ENCODE data around the gene TM6SF1.
"Not testable (repeated sequence)": the region's sequence is repeated elsewhere in the genome, so short reads cannot be mapped to it uniquely, and the experiment has no call there.

The TM6SF1 gene

DNA sequence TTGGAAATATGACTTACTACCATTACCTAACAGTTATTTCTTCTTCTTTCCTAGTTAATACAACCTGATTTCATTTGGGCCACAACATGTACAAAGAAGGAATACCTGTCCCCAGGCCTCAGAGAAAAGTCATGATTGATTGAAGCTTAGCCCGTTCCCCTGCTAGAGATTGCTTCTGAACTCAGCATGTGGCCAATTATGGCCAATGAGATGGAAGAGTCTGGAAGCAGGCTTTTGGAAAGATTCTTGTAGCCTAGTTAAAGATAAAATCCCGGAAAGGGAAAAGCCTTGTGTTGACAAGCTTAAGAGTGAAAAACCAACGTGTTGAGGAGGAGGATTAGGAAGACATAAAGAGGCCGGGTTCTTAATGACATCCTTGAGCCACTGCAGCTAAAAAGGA lies 17.0 kb upstream of the TM6SF1 start:
- no peak for DNase-seq

DNA sequence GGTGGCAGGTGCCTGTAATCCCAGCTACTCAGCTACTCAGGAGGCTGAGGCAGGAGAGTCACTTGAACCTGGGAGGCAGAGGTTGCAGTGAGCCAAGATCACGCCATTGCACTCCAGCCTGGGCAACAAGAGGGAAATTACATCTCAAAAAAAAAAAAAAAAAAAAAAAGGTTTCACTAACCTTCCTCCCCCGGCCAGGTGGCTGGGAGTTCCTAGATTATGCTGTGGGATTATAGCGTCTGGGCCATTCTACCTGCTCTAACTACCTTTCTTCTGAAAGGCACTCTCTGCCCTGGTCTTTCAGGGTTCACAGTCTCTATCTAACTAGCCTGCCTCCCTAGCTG lies 15.5 kb upstream of the TM6SF1 start:
- DNase-seq = not testable (repeated sequence)

DNA sequence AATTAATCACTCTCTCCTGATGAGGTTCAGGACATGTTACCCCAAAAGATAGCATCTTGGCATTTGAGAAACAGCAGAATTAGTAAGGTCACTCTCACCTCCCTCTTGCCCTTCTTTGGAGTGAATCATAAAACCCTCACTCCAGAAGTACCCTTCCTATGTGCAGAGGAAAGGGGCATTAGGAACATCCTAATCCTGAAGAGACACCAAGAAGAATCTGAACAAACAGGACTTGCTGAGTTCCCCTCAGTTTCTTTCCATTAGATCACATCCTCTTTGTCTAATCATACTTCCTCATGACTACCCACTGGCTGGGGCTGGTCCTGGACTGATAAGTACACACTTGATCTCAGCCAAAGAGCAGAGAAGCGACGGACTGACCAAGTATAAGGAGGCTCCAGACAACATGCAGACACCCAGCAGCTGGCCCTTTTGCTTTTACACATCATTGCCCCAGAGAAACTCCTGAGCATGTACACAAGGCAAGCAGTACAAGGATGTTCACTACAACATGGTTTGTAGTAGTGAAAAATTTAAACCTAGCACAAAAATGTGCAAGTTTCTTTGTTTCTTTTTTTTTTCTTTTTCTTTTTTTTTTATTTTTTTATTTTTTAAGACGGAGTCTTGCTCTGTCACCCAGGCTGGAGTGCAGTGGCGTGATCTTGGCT lies 15.0 kb upstream of the TM6SF1 start:
- DNase-seq = peak; percentile 35

DNA sequence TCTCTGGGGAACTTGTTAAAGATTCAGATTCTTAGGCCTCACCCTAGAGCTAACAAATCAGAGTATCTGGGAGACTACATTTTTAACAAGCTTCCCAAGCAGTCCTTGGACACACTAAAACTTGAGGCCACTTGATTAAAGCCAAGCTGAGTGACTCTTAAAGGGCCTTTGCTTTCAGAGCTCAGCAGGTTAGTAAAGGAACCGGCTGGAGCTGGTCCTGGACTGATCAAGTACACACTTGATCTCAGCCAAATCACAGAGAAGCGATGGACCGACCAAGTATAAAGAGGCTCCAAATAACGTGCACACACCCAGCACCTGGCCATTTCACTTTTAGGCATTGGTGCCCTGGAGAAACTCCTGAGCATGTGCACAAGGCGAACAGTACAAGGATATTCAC lies 12.9 kb upstream of the TM6SF1 start:
- DNase-seq = no peak

DNA sequence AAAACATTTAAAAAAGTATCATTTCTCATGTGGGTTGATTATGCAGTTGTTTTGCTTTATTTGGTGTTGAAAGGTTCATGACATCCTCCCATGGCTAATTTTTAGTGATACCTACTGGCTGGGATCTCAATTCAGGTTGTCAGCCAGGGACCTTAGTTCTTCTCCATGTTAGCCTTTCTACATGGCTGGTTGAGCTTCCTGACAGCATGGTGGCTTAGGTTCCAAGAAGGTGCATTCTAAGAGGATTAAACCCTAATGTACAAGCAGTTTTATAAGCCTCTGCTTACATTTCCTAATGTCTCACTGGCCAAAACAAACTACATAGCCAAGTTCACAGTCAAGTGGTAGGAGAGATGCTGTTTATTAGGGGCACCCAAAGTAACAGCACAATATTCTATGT lies 9.4 kb upstream of the TM6SF1 start:
- DNase-seq = no peak

DNA sequence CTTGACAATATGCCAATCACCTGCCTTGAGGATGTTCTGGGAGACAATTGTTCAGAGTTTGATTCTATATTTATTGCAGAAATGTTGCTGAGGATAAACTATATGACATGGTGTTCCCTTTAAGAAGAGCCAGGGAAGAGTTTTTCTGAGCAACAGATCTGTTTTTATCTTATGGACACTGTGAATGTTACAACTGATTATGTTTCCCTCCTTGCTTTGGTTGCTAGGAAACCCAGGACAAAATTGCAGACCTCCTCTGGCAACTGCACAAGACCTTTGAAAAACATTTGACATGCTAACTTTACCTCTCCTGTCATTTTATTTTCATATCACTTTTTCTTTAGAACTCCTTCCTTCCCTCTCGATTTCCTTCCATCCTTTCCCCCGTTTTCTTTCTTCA lies 8.2 kb upstream of the TM6SF1 start:
- DNase-seq = no peak

DNA sequence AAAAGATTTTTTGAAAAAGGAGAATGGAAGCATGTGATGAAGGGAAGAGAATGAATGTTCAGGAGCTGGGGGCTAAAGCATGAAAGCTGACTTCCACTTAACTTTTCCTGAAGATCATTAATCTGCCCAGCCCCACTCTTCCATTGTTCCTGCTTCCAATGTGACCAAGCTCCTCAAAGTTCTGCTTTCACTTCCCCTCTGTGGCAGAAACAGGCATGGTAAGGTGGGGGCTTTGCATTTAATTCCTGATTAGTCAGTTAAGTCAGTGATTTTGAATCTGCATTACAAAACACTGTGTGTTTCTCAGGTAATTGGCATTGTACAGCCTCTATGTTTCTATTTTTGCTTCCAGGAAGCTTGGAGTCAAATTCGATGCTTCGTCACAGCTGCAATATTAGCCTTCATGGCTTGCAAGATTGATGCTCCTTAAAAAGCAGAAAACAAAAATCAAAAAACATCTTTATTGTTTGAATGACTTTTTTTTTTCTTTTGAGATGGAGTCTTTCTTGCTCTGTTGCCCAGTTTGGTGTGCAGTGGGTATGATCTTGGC lies 7.3 kb upstream of the TM6SF1 start:
- no peak for DNase-seq

DNA sequence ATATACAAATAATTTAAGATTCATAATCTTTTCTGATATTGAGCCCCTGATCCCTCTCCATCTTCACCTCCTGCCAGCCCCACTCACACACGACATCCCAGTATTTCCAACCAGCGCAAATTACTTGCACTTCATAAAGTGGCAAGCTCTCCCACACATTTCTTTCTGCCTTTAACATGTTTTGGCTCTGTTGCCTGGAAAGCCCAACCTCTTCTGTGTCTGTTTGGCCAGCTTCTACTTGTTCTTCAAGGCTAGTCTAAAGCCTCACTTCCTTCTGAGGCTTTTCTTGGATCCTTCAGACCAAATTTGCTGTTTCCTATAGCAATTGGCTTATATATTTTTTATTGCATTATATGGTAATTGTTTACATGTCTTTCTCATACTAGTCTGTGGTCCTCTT lies 5.1 kb upstream of the TM6SF1 start:
- DNase-seq = no peak

DNA sequence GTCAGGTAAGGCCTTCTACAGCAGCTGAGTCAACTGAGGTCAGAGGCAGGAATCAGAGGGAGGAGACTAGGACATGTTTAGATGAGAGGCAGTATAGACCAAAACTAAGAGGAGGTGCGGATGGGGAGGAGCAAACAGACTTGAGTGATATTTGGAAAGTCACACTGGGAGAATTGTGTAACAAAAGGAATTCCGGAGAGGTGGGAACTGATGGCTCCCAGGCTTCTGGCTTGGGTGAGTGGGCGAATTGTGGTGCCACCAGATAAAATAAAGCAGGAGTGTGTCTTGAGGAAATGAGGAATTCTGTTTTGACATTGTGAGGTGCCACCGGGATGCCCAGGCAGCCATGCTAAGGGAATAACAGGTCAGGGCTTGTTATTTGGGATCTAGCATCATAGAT lies 3.3 kb upstream of the TM6SF1 start:
- no peak for DNase-seq

DNA sequence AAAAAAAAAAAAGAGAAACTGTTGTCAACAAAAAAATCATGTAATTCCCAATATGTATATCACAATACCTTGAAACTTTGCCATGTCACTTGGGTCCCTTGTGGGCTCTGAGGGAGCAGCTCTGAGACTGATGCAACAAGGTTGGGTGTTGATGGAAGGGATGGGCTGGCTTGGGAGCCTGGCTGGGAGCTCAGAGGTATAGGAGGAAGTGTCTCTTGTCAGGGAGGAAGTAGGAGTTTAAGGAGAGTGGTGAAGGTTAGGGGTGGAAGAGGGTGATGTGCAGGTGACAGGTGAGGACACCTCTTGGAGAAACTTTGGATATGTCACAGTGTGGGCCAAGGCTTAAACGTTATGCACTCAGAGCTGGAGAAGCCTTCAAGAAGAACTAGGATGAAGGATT lies 2.0 kb upstream of the TM6SF1 start:
- no peak for DNase-seq

DNA sequence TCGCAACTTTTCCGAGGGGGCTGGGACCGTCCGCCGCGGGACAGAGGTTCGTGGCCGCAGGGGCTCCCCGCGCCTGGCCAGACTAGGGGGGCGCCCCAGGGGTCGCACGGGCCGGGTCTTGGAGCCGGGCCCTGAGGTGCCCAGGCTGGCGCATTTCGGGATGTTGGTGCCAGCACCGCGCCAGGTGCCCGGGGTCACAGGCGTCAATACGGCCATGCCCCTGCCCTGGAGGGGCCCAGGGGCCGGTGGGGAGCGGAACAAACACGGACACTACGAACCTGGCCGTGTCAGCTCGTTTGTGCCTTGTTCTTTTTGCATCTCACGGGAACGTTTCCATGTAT lies 366 bp downstream of the TM6SF1 start:
- DNase-seq = no peak

DNA sequence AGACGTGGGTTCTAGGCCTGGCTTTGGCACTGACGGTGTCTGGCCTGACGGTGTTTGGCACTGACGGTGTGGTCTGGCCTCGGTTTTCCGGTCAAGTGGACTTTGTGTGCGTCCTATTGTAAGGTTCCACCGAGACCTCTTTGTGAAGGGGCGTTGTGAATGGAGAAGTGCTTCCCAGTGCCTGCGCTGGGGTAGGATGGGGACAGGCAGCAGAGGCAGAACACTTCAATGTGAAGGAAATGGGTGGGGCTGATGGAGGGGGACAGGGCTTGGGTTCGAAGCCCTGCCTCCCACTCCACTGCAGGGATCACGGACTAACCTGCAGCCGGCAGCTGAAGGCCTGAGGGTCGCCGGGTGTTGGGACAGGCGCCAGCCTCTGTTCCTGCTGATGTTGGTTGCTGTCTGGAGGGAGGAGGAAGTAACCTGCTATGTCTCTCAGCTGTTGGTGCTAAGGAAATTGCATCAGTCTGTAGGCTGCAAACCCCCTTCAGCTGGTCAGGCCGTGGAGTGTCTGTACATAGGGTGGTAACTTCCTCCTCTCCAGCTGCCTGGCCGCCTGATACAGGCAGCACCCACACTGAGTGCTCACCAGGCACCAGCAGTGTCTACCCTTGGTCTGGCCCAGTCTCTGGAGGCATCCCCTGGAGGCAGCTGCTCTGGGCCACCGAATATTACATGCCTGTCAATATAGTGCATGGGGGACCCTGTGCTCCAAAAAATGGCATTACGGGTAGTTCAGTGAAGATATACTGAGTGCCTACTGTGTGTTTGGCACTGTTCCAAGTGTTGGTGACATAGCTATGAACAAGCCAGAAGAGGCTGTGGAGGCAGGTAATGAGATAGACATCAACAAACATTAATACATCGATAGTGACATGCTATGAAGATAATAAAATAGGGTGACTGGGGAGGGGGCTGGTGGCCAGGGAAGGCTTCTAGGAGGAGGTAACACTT lies 1.1 kb downstream of the TM6SF1 start:
- peak; percentile 36 for DNase-seq

DNA sequence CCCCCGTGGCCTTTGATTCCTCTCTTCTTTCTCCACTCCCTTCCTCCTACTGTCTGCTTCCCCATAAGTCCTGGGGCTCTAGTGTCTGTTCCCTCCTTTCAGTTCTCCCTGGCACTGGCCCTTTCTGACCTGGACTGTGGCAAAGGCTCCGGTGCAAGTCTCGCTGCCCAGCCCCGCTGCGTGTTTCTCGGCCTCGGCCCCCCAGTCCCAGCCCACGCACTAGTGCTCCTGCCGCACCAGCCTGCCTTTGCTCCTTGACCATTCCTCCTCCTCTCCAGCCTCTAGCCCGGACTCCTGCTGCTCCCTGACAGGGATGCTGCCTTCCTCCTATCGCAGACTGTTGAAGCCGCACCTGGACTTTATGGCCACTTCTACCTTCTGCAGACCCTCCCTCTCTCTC lies 2.1 kb downstream of the TM6SF1 start:
- no peak for DNase-seq

DNA sequence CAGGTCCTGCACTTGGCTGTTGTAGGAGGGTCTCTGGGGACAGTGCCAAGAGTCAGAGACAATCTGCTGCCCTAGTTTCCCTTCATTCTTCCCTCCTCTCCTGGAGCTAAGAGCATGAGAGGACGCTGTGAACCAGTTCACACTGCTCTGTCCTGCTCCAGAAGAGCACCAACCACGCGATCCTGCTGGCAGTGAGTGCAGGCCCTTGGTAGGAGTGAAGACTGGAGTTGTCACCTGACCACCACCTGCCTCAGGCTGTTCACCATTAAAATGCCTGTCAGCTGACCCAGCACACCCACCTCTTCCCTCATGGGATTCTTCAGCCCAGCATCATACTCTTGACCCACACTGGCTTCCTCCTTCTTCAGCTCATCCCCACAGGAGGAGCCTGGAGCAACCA lies 2.9 kb downstream of the TM6SF1 start:
- DNase-seq = no peak

DNA sequence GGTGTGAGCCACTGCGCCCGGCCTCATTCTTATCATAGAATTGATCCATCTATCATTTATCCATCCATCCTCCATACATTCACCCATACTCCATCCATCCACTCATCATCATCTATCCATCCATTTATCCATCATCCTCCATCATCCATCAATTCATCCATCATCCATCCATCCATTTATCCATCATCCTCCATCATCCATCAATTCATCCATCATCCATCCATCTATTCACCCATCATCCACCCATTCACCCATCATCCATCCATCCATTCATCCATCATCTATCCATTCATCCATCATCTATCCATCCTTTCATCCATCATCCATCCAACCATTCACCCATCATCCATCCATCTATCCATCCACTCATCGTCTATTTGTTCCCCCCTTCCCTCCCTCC lies 3.7 kb downstream of the TM6SF1 start:
- no peak for DNase-seq

DNA sequence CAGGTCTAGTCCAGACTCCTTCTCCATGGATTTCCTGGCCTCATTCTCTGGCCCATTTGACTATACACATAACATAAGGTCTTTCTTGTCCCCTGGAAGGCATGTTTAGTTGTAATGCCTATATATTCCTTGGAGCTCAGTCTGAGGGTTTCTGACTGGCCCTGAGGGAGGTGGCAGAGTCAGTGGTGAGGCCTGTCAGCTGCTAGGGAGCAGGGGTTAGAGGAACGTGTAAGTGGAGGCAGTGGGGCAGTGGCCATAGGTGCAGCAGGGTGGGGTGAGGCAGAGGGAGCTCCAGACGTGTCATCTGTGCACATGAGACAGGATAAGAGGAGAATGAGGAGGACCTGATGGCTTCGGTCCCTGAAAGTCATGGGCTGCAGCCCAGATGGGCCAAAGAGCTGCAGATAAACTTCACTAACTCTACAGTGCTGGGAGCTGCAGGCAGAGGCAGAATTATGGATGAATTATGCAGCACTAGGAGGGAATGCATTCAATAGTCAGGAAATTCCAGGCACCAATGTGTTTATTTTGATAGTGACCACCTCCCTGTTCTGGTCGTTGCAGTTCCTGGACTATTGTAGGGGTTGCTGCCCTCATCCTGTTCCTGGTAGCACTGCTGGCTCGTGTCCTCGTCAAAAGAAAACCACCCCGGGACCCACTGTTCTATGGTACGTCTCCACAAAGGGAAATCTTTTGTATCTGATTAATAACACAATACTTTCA lies 4.9 kb downstream of the TM6SF1 start:
- no peak for DNase-seq

DNA sequence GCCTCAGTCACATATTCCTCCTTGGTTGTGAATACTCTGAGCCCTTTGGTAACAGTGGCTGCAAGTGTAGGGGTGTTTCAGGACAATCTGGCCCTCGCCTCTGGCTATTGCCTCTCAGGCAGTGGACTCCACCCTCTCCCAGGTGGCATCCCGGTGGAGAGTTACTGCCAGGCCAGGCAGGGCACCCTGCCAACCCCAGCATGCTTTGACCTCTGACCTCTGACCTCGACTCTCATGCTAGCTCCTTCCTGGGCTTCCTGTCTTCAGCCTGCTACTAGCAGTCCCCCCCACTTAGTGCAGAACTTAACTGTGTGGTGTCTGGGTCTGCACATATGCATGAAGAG lies 5.5 kb downstream of the TM6SF1 start:
- DNase-seq = no peak

DNA sequence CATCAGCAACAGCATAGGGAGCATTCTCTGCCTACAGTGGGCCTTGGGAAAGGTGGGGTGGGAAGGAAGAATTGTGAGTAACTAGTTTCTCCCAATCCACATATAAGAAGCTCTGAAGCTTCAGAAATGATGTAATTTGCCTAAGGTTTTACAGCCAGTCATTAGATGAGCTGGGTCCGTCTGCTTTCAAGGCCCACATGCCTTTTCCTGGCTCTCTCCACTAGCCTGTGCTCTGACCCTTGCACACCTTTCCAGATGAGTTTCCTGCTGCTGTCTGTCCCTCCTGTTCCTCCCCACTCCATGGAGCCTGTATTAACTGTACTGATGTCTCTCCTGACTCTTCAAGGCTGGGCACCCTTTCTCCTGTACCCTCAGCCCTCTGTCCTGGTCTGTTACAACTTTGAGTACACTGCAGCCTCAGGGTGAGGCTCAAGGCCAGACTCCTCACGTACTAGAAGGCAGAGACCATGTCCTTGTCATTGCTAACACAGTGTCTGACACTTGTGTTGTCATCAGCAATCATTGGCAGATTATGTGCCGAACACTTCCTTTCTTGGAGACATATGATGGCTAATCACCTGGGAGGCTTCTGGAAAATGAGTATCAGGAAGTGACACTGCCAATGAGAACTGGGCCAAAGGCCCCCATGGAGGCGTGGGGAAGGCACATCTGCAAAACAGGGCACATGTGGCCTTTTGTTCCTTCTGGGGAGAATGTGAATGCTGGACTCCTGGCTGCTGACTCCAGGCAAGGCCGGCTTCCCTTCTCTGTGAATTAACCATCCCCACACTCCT lies 6.6 kb downstream of the TM6SF1 start:
- DNase-seq = no peak

DNA sequence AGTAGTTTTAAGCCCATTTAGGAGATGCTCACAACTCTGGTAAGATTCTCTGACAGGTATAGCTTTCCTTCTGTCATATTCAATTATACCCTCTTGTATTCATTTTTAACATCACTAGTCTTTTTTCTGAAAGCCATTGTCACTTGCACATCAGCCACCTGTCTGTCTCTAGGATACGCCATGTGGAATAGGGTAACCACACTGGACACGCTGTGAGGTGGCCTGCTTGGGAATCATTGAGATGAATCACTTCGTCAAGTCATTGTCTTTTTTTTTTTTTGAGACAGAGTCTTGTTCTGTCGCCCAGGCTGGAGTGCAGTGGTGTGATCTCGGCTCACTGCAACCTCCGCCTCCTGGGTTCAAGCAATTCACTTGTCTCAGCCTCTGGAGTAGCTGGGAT lies 7.4 kb downstream of the TM6SF1 start:
- DNase-seq = no peak

DNA sequence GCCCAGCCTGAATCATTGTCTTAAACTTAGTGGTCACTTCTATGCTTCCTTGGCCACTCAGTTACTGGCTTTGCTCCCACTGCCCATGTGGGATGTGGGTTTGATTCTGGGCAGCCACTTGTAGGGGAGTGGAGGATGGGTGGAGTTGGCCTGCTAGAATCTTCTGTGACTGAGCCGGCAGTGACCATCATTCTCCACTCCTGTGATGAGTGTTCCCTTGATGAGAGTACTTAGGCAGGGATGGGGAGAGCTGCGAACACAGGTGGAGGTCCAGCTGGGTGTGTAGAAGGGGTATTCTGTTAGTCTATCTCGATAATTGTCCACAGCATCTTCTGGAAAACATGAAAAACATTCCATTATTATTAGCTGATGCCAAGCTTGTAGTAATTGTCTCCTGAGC lies 8.0 kb downstream of the TM6SF1 start:
- DNase-seq = no peak

DNA sequence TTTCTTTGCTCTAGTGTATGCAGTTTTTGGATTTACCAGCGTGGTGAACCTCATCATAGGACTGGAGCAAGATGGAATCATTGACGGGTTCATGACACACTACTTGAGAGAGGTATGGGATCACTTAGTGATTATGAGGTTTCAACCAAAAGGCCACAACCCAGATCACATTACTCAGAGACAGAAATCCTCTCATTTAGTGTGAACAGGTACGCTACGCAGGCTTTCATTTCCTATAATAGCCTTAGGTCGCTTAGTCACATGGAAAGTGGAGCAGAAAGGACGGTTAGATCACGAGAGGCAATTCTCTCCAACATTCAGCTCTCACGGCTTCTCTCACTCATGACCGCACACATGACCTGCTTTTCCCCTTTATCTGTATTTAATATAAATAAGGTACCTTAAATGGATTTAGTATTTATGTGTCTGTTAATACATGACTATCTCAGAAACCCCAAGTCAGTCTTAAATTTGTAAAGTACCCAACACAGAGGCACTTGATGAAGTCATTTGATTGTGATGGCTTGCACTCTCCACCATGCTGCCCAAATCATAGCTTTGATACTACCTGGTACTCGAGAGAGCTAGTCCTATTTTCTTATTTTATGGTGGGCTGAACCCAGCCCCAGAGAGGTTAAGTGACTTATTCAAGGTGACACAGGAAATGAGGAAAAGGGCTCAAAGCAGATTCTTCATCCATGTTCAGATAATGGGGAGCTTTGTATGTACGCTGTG lies 8.6 kb downstream of the TM6SF1 start:
- DNase-seq = no peak

DNA sequence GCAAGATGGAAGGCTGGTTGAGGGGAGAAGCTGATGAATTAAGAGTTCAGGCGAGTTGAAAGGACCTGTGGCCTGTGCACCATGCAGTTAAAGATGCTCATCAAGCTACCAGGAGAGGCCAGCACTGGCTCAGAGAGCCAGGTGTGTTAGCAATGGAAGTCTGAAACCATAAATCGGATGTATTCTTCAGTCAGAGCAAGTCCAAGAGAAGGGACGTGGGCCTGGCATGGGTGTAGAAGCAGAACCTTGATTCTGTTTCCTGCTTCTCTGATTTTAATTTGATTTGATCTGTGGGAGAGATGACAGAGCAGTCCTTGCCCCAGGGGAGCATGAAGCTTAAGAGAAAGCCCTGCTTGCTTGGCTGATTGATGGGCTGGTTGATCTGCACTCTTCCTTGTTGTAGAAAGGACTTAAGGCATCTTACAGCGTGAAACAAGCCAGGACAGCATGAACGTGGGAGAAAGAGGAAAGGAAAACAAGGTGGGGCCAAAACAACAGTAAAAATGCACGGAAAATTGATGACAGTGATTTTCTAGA lies 10.9 kb downstream of the TM6SF1 start:
- DNase-seq = no peak

Measured in midbrain (tissue), 1 donor.